NOMO-1 treated with dmso at 0.1 percent for 144 hours (cell line): Measurements from ENCODE around the gene HS3ST1.
A peak's percentile ranks its signal among the peaks of the same experiment; 100 is the strongest.

Experiments
- DNase-seq: peaks from one replicate; lab custom pipeline; 2025; ENCODE audit not compliant: unreplicated experiment; lab: John Stamatoyannopoulos, UW

Gene HS3ST1

GRCh38 chr4:11435557-11435956, 6.9 kb upstream of the HS3ST1 start:
- DNase-seq, result no peak

GRCh38 chr4:11431111-11431510, 2.4 kb upstream of the HS3ST1 start:
- no peak for DNase-seq

DNA sequence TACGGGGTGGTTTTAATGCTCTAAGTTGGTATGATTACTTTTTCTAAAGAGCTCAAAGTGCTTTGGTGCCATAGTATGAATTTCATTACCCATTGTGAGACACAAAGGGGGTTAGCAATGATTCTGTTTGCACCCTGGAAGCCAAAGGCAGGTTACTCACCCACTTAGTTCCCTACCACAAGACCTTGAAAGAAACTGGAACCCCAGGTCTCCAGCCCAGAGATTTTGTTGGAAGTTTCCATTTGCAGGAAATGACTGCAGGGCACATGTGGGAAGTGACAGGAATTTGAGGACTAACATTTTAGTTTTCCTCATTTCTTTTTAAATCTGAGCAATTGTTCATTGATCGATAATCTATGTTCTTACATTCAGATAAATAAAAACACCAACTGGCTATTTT, 1.8 kb upstream of the HS3ST1 start:
- no peak for DNase-seq

GRCh38 chr4:11429699-11430045, 978 bp upstream of the HS3ST1 start:
- DNase-seq, result no peak

DNA sequence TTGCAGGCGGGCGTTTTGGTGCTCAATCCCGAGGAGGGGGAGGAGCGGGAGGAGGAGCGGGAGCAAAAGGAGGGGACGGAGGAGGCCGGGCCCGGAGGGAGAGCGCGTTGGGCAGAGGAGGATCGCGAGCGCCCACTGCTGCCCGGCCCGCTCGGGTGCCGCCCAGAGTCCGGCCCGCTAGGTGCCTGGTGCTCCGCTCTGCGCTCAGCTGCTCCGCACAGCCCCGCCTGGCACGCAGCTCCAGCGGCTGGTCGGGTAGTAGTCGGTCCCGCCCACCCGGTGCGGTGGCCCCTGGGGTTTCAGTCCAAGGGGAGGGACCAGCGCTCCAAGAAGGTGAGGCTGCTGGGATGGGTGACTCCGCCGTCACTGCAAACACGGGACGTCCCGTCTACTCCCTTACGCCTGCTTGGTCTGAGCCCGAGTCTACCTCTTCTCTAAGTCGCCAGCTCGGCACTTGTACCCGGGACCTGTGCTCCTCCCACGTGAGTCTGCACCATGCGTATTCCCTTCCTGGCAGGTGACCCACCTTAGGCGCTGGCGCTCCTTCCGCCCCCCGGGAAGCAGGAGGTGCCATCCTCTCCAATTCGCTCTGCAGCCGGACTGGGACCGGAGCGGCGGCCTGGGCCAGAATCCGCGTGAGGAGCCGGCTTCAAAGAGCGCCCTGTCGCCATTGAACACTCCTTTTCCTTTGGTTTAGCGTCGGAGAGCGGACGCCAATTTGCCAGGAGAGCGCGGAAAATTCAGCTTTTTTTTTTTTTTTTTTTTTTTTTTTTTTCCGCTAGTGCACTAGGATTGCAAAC, 405 bp upstream of the HS3ST1 start:
- DNase-seq, result peak; percentile 10

- DNase-seq, result no peak
Observed at GRCh38 chr4:11427121-11427996, 1.3 kb downstream of the HS3ST1 start.

DNA sequence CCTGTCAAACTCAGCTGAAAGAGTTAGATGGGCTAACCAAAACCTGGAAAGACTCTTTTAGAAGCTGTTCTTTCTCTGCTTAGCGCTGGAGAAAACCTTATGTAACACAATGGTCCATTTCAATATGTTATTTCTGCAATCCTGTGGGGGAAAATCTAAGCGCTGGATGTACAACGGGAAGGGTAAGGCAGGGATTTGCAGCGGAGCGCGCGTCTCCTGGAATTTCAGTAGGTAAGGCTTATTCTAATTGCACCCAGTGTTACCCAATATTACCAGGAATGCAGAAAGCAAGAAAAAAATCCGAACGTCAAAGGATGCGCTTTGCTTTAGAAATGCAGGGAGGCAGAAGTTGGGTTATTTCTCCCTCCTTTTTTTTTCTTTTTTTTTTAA, 2.0 kb downstream of the HS3ST1 start:
- no peak for DNase-seq

- DNase-seq, result no peak
Observed at GRCh38 chr4:11426003-11426402, 2.7 kb downstream of the HS3ST1 start.

- no peak for DNase-seq
Observed at GRCh38 chr4:11424856-11425255, 3.8 kb downstream of the HS3ST1 start.

DNA sequence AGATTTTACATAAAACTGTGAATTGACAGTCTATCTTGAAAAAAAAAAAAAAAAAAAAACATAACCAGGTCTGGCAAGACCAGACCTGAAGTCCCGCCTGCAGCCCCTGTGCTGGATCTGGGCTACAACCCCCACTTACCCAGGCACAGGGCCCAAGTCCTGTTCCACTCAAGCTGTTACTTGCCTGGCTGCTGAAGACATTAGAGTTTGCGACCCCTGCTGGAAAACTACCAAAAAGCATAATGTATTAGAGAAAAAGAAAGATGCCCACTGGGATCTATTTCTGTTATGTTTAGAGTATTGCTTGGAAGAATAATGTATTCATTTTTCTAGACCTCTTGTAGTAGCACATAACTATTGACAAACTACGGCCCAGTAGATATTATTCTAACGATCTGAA, 4.7 kb downstream of the HS3ST1 start:
- no peak for DNase-seq

DNA sequence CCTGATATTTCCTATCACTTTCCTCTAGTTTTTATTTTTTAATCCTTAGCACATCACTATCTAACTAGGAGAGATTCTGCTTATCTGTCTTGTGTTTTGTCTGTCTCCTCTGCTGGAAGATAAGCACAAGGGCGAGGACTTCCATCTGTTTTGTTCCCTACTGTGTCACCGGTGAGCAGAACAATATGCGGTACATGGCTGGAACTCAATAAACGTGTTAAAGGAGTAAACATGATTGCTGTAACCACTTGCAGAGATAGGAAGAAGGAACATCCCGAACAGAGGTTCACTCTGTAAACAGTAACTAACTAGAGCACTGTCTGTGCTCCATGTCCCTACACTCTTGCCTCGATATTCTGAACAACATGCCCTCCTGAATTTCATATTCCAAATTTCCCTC, 5.2 kb downstream of the HS3ST1 start:
- no peak for DNase-seq

GRCh38 chr4:11421116-11421515, 7.6 kb downstream of the HS3ST1 start:
- no peak for DNase-seq

- no peak for DNase-seq
Observed at GRCh38 chr4:11420327-11420726, 8.4 kb downstream of the HS3ST1 start.

- DNase-seq, result no peak
Observed at GRCh38 chr4:11418610-11419009, 10.1 kb downstream of the HS3ST1 start.

- DNase-seq, result no peak
Observed at GRCh38 chr4:11416767-11417113, 12.0 kb downstream of the HS3ST1 start.

GRCh38 chr4:11416071-11416766, 12.5 kb downstream of the HS3ST1 start:
- DNase-seq, result no peak

DNA sequence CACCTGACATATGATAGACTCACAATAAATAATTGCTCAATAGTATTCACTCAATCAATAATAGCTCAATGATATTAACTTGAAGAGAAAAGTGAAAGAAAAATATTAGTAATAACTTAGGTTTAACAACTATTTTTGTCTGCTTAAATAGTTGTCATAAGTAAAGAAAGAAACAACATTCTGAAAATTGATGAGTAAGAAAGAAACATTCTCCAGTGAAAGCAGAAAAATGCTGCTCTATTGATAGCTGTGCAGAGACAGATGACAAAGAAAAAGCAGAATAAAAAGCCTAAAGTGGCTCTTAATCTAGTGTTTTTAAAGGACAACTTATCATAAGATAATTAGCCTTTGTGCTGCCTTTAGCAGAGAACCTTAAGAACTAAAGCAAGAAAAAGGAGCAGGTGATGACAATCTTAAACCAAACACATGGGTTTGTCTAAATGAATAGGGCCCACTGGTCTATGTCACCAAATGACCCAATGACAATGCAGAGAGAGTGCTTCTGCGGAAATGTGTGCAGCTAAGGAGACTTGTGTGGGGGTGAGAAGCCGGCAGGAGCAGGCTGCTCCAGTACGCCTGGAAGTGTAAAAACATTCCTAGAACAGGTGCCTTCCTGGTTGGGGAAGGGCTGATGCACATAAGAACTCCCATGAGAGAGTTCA, 13.2 kb downstream of the HS3ST1 start:
- no peak for DNase-seq

DNA sequence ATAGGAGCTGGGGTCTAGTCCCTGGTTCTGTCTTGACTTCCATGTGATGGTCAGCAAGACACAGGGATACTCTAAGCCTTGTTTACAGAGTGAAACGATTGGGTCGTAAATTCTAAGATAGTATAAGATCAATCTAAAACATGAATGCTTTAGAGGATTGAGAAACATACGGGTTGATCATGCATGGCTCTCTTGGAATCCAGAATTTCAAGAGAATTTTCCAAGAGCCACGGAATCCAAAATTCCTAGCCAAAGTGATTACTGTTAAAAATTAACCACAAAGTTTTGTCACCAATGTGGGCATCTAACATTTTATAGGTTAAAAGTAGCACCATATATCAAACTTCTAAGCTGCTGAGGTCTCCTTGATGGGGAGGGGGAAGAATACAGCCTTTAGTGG, 16.5 kb downstream of the HS3ST1 start:
- no peak for DNase-seq

DNA sequence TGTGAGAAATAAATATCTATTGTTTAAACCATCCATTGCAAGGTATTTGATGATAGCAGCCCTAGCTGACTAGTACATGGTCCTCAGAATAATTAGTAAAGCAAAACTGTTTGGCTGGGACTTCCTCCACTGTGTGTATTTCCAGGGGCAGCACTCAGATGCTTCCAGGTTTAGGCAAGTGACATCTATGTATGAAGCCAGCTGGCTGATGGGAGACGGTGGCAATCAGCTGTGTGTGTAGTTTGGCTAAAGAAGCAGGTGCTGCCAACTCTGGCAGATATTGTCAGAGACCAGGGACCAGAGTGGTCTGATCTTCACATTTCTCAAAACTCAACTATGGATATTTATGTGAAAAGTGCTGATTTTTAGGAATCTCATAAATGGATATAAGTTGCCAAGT, 19.1 kb downstream of the HS3ST1 start:
- DNase-seq, result no peak

GRCh38 chr4:11408233-11408967, 20.3 kb downstream of the HS3ST1 start:
- DNase-seq, result no peak

DNA sequence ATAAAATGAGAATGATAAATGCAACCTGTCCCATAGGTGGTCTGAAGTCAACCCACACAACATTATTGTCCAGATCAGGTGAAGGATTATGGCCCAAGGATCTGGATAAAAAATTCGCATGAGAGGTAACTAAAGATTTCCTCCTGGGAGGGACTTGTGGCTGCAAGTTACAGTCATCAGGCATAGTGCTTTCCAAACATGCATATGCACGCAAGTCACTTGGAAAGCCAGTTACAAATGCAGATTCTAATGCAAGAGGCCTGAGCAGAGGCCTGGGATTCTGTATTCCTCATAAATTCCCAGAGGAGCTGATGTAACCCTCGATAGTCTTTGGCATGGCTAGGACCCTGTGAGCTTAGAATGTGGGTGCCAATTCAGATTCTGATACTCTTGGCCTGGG, 21.1 kb downstream of the HS3ST1 start:
- DNase-seq, result no peak
